Measurements from ENCODE around the gene RHEB. TPM values are rescaled to one million over a fixed set of nuclear protein-coding genes. Genes with fewer than 3 reads are reported as not detected.

Gene RHEB
- total RNA-seq, 2 donors from 2014 or later = 37.3 to 55.5 TPM

Other genes starting within 250 kb of the RHEB start
- gene NUB1, start 178.1 kb downstream of the RHEB start, total RNA-seq = 10 to 100 TPM; 36.9 to 70.3 TPM
- gene WDR86, start 109.9 kb downstream of the RHEB start, total RNA-seq = under 1 TPM in 1 of 2 donors, not detected in 1; 0.45 TPM
- not detected for gene CRYGN, start 79.8 kb downstream of the RHEB start, total RNA-seq